GM18870 (cell line): ENCODE results near the gene YTHDF1.

Experiments
- ATAC-seq: cut with Tn5 transposase; IDR thresholded peaks from one replicate; pipeline ENCODE4 v1.9.1; 2021; ENCODE audit warnings: moderate library complexity; ENCODE audit not compliant: unreplicated experiment

The YTHDF1 gene

GRCh38 chr20:63186528-63187316 lies 29.2 kb downstream of the YTHDF1 start:
- no peak for ATAC-seq

GRCh38 chr20:63186084-63186483 lies 29.8 kb downstream of the YTHDF1 start:
- no peak for ATAC-seq

- ATAC-seq, result no peak
Measured at GRCh38 chr20:63185215-63185796, 30.6 kb downstream of the YTHDF1 start.

- no peak for ATAC-seq
Measured at GRCh38 chr20:63183422-63184146, 32.3 kb downstream of the YTHDF1 start.

GRCh38 chr20:63182946-63183415 lies 33.0 kb downstream of the YTHDF1 start:
- no peak for ATAC-seq

GRCh38 chr20:63182425-63182824 lies 33.5 kb downstream of the YTHDF1 start:
- ATAC-seq, result no peak

GRCh38 chr20:63181226-63181625 lies 34.7 kb downstream of the YTHDF1 start:
- ATAC-seq, result no peak

- no peak for ATAC-seq
Measured at GRCh38 chr20:63180569-63181185, 35.3 kb downstream of the YTHDF1 start.

GRCh38 chr20:63179687-63180568 lies 36.0 kb downstream of the YTHDF1 start:
- no peak for ATAC-seq

GRCh38 chr20:63178889-63179686 lies 36.8 kb downstream of the YTHDF1 start:
- ATAC-seq, result no peak

- ATAC-seq, result no peak
Measured at GRCh38 chr20:63178446-63178820, 37.5 kb downstream of the YTHDF1 start.

- no peak for ATAC-seq
Measured at GRCh38 chr20:63177785-63178445, 38.0 kb downstream of the YTHDF1 start.

- ATAC-seq, result no peak
Measured at GRCh38 chr20:63177134-63177784, 38.7 kb downstream of the YTHDF1 start.

GRCh38 chr20:63176427-63177133 lies 39.4 kb downstream of the YTHDF1 start:
- no peak for ATAC-seq

GRCh38 chr20:63176034-63176426 lies 39.9 kb downstream of the YTHDF1 start:
- no peak for ATAC-seq

GRCh38 chr20:63175038-63175895 lies 40.7 kb downstream of the YTHDF1 start:
- ATAC-seq, result no peak
